A549 (cell line): ENCODE data around the gene ABLIM3. TPM values are rescaled to one million over a fixed set of nuclear protein-coding genes. Genes with fewer than 3 reads are reported as not detected.

Source experiments
- ATAC-seq, 2 experiments: fragments of 200-7000 bp in 1 of 2; fragments of >200 bp in 1 of 2; cut with Nextera tagmentation in 1 of 2; cut with Tn5 transposase in 1 of 2; 3 replicates each; pipeline versions ENCODE4 v1.8.0 to v1.9.1; 2018 to 2020; ENCODE audit warnings: mild to moderate bottlenecking in 1 of 2, moderate library complexity in 1 of 2
- CTCF ChIA-PET: fragments of 300-600 bp; sonication (Branson Sonifier 250); formaldehyde crosslinking; extraction: SDS; loops from one replicate; lab custom pipeline; 2021; ENCODE audit warnings: antibody characterized with exemption, inconsistent platforms; lab: Yijun Ruan, JAX
- POLR2A ChIA-PET: fragments of 350-600 bp; formaldehyde crosslinking; extraction: SDS; loops from one replicate; lab custom pipeline; 2021; ENCODE audit warnings: antibody characterized with exemption, inconsistent platforms; lab: Yijun Ruan, JAX
- DNase-seq, 2 experiments: peaks; one replicate each; pipeline versions ENCODE4 v3.0.0 to v3.0.0-alpha.2; 2011 to 2016; ENCODE audit warnings: low read depth in 1 of 2, low spot score in 1 of 2
- FAIRE-seq: peaks from 2 replicates; lab custom pipeline; 2011; peaks lifted over from hg19 to GRCh38; lab: Jason Lieb, UNC
- H3K27ac ChIP-seq, 2 experiments: fragments of >200 bp; sonication (Bioruptor Twin); formaldehyde crosslinking; 3 replicates each; pipeline ENCODE4 v1.5.1; 2016 to 2017
- H3K4me1 ChIP-seq: fragments of >200 bp; sonication (Bioruptor Twin); formaldehyde crosslinking; 3 replicates; pipeline ENCODE4 v1.6.1; 2016
- H3K4me2 ChIP-seq: fragments of >200 bp; sonication (Bioruptor Twin); formaldehyde crosslinking; 3 replicates; pipeline ENCODE4 v1.6.1; 2016
- H3K4me3 ChIP-seq: fragments of >200 bp; sonication (Bioruptor Twin); formaldehyde crosslinking; 3 replicates; pipeline ENCODE4 v1.5.1; 2016
- H3K9me3 ChIP-seq: fragments of >200 bp; sonication (Bioruptor Twin); formaldehyde crosslinking; 3 replicates; pipeline ENCODE4 v1.6.1; 2016
- ATOH8 ChIP-seq: fragments of 250-450 bp; sonication (Bioruptor Pico); IDR thresholded peaks from 2 replicates; pipeline ENCODE4 v1.5.0; 2020; ENCODE audit warnings: low read depth, mild to moderate bottlenecking, moderate library complexity
- BCL3 ChIP-seq: fragments of >200 bp; sonication (Bioruptor Twin); formaldehyde crosslinking; IDR thresholded peaks from 3 replicates; pipeline ENCODE4 v1.6.1; 2016
- EP300 ChIP-seq, 2 experiments: fragments of >200 bp; sonication (Bioruptor Twin); formaldehyde crosslinking; IDR thresholded peaks; 2 replicates in 1 of 2; 3 replicates in 1 of 2; pipeline ENCODE4 v1.6.1; 2016 to 2017
- GATA3 ChIP-seq: IDR thresholded peaks from 2 replicates; pipeline ENCODE4 v1.6.1; 2012; ENCODE audit warnings: borderline replicate concordance
- HOXA7 ChIP-seq: fragments of 250-450 bp; sonication (Bioruptor Pico); IDR thresholded peaks from 2 replicates; pipeline ENCODE4 v1.5.0; 2020; ENCODE audit warnings: mild to moderate bottlenecking, moderate library complexity
- HOXB13 ChIP-seq: fragments of 250-450 bp; sonication (Bioruptor Pico); IDR thresholded peaks from 2 replicates; pipeline ENCODE4 v1.5.0; 2020; ENCODE audit warnings: low read depth, mild to moderate bottlenecking, moderate library complexity
- KDM5A ChIP-seq: fragments of 200-600 bp; sonication (generic); IDR thresholded peaks from 2 replicates; pipeline ENCODE4 v1.6.1; 2016; ENCODE audit warnings: antibody characterized with exemption, mild to moderate bottlenecking
- MAFK ChIP-seq: fragments of 450-650 bp; IDR thresholded peaks from 2 replicates; pipeline ENCODE4 v1.6.1; 2014; ENCODE audit not compliant: partially characterized antibody
- SREBF2 ChIP-seq: fragments of 450-650 bp; IDR thresholded peaks from 2 replicates; pipeline ENCODE4 v1.6.1; 2014; ENCODE audit warnings: mild to moderate bottlenecking, moderate library complexity
- TP53 ChIP-seq: fragments of 250-450 bp; sonication (Bioruptor Pico); IDR thresholded peaks from 2 replicates; pipeline ENCODE4 v1.5.0; 2021; ENCODE audit warnings: mild to moderate bottlenecking, moderate library complexity
- ZFP36 ChIP-seq: fragments of 450-650 bp; IDR thresholded peaks from 2 replicates; pipeline ENCODE4 v1.6.1; 2014; ENCODE audit warnings: borderline replicate concordance; ENCODE audit not compliant: partially characterized antibody
- ZSCAN20 ChIP-seq: fragments of 250-450 bp; sonication (Bioruptor Pico); IDR thresholded peaks from 2 replicates; pipeline ENCODE4 v1.8.0; 2022; ENCODE audit warnings: mild to moderate bottlenecking, moderate library complexity
- WGBS: methylation state at CpG from one replicate; pipeline ENCODE4 v1.1.6; 2017; ENCODE audit errors: missing lambda C conversion rate; 5-methylcytosine and 5-hydroxymethylcytosine counted together
- polyA plus RNA-seq, 4 experiments: library from polyadenylated mRNA; depleted of rRNA in 3 of 4; stranded (reverse); fragments of >200 nt; fragmentation: RNase III in 1 of 4; extraction: RNeasy Plus Mini Kit Qiagen cat#74134 plus additional on column Dnase treatment in 1 of 4; gene quantifications; 2 replicates in 3 of 4; 3 replicates in 1 of 4; pipeline ENCODE4 v1.2.3, GENCODE V29; 2011 to 2017

The ABLIM3 gene
- polyA plus RNA-seq, 2 of the 4 experiments (the other 2 are of a cell fraction): 2.7 to 3.0 TPM

GRCh38 chr5:149309354-149309753 lies 168.1 kb downstream of the ABLIM3 start:
- ChIA-PET CTCF (interaction anchor here (0.6 to 21.3 kb wide), 6 partner anchors 8 to 309 kb away, joined by 3 to 275 read pairs (median 7); partner anchors contain the start of gene IL17B), POLR2A (interaction anchor here (1.2 kb wide), 1 partner anchor 36 kb away, joined by 3 read pairs; the partner anchor contains the start of gene GRPEL2)
- ATAC-seq (no peak), FAIRE-seq (no peak), DNase-seq (no peak)
- no peaks in the 10 kb centered on the region for H3K4me1 ChIP-seq
- WGBS: 85% methylated on average over 6 of the region's 6 CpGs
- TF ChIP-seq MAFK (no peak), GATA3 (no peak), KDM5A (no peak), HOXA7 (no peak), TP53 (CRISPR knock-in tag) (no peak), BCL3 (no peak), EP300 (IDR thresholded peaks at IDR 0.05) (no peak), ATOH8 (CRISPR knock-in tag) (no peak), HOXB13 (no peak), ZFP36 (no peak), ZSCAN20 (CRISPR knock-in tag) (no peak), SREBF2 (no peak)
- no peak overlapping the region for H3K27ac ChIP-seq
- no peaks in the 10 kb centered on the region for H3K9me3 ChIP-seq
- H3K4me2 ChIP-seq: no peak overlapping the region
- H3K4me3 ChIP-seq: no peak overlapping the region

Other genes with a start within 250 kb of the ABLIM3 start
- gene SH3TC2, start 78.4 kb upstream of the ABLIM3 start, polyA plus RNA-seq (2011; rRNA removed): 0.06 and 0.17 TPM in 2 replicates
- 0.30 to 0.55 TPM (median 0.34 TPM) in 3 replicates for gene SH3TC2, start 78.4 kb upstream of the ABLIM3 start, polyA plus RNA-seq (2017; fragmentation: RNase III; extraction: RNeasy Plus Mini Kit Qiagen cat#74134 plus additional on column Dnase treatment)
- gene AFAP1L1, start 130.4 kb downstream of the ABLIM3 start, polyA plus RNA-seq (2011; rRNA removed): 1.5 and 2.4 TPM in 2 replicates
- gene AFAP1L1, start 130.4 kb downstream of the ABLIM3 start, polyA plus RNA-seq (2017; fragmentation: RNase III; extraction: RNeasy Plus Mini Kit Qiagen cat#74134 plus additional on column Dnase treatment): 3.3 to 3.5 TPM (median 3.4 TPM) in 3 replicates
- 17.0 and 26.4 TPM in 2 replicates for gene GRPEL2, start 204.0 kb downstream of the ABLIM3 start, polyA plus RNA-seq (2011; rRNA removed)
- 9.1 to 10.4 TPM (median 9.7 TPM) in 3 replicates for gene GRPEL2, start 204.0 kb downstream of the ABLIM3 start, polyA plus RNA-seq (2017; fragmentation: RNase III; extraction: RNeasy Plus Mini Kit Qiagen cat#74134 plus additional on column Dnase treatment)
- gene PCYOX1L, start 216.6 kb downstream of the ABLIM3 start, polyA plus RNA-seq (2011; rRNA removed): 6.7 and 7.0 TPM in 2 replicates
- 1.8 to 2.2 TPM (median 2.1 TPM) in 3 replicates for gene PCYOX1L, start 216.6 kb downstream of the ABLIM3 start, polyA plus RNA-seq (2017; fragmentation: RNase III; extraction: RNeasy Plus Mini Kit Qiagen cat#74134 plus additional on column Dnase treatment)
- 0.23 and 0.30 TPM in 2 replicates for gene IL17B, start 237.8 kb downstream of the ABLIM3 start, polyA plus RNA-seq (2011; rRNA removed)
- gene IL17B, start 237.8 kb downstream of the ABLIM3 start, polyA plus RNA-seq (2017; fragmentation: RNase III; extraction: RNeasy Plus Mini Kit Qiagen cat#74134 plus additional on column Dnase treatment): not detected in 3 replicates